ENCODE measurements around the gene SLC30A4.
"Not testable (repeated sequence)": the region's sequence is repeated elsewhere in the genome, so short reads cannot be mapped to it uniquely, and the experiment has no call there.

DNA sequence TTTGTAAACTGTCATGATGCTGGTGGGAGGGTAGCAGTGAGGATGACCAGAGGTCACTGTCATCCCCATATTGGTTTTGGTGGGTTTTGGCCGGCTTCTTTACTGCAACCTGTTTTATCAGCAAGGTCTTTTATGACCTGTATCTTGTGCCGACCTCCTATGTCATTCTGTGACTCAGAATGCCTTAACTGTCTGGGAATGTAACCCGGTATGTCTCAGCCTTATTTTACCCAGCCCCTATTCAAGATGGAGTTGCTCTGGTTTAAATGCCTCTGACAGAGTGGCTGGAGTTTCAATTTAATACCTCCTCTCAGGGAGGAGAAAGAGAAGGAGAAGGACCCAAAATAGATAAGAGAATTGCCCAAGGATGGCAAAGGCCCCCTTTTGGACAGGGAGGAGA lies 10.3 kb upstream of the SLC30A4 start:
- not testable (repeated sequence) for TF ChIP-seq CTCF (conservative IDR thresholded peaks at IDR 0.05); EZH2 (IDR thresholded peaks at IDR 0.05; ENCODE audit: low read depth)

All from PC-9 (cell line).